ENCODE data around the gene B3GAT1. TPM values are rescaled to one million over a fixed set of nuclear protein-coding genes. Genes with fewer than 3 reads are reported as not detected.
"Not testable (repeated sequence)": the region's sequence is repeated elsewhere in the genome, so short reads cannot be mapped to it uniquely, and the experiment has no call there.

The B3GAT1 gene
- total RNA-seq, 2 experiments from 2014 or later = 0.33 to 0.61 TPM

DNA sequence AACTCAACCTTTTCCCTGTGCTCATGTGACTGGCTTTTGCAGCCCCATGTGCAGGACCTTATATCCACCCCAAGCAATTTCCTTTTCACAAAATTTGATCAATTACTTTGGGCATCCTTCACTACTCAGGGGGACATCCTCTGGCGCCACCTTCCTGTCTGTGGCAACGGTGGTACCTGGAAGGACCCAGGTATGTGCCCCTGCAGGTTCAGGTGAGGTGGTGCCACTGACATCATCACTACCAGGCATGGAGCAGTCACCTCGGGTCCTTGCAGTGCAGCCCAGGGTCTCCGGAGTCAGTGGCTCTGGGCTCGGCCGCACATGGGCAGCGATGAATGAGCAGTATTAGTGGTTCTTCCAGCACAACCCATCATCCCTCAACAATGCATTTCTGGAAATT, 37.7 kb upstream of the B3GAT1 start:
- no peak for DNase-seq
- Mint-ChIP-seq H3K9me3 (ENCODE audit: low read depth) (no peaks in the 10 kb centered on the region), H3K27me3 (no peaks in the 10 kb centered on the region), H3K27ac (no peak overlapping the region), H3K4me3 (no peak overlapping the region), H3K36me3 (no peaks in the 10 kb centered on the region), H3K4me1 (no peaks in the 10 kb centered on the region)
- no peak for ATAC-seq
- CTCF ChIA-PET = no interaction called here

DNA sequence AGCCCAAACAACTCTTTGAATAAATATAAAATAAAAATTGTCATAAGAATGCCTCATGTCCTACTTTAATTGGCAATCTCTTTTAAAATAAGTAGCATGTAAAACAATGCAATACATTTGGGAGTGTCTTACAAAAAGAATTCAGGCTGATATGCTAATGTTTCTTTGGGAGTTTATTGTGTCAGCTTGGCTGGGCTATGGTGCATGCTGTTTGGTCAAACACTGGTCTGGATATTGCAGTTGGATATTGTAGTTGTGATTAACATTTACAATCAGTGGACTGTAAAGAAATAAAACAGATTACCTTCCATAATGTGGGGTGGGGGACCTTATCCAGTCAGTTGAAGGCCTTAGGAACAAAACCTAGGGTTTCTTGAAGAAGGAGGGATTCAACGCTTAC, 37.0 kb upstream of the B3GAT1 start:
- ATAC-seq (no peak), DNase-seq (no peak)
- Mint-ChIP-seq H3K4me3 (no peak overlapping the region), H3K27ac (no peak overlapping the region), H3K36me3 (no peaks in the 10 kb centered on the region), H3K9me3 (ENCODE audit: low read depth) (peaks cover 4% of the 10 kb centered on the region), H3K4me1 (no peaks in the 10 kb centered on the region), H3K27me3 (no peaks in the 10 kb centered on the region)
- CTCF ChIA-PET = no interaction called here

DNA sequence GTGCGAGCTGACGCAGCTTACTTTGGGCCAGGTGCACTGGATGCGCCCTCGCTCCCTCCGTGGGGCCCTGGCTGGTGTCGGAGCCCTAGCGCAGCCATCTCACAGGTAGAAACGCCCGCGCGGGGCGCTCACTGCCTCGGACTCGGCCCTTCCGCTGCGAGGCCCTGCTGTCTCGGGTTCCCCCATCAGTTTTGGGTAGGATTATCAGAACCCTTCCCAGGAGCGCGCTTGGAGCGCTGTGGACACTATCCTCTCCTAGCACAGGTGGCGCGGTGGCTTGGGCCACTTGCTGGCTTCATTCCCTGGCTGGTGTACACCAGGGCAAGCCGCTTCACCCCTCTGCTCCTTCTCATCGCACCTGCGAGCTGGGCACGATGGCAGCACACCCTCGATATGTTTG, 35.7 kb upstream of the B3GAT1 start:
- H3K27ac Mint-ChIP-seq = no peak overlapping the region
- DNase-seq (no peak), ATAC-seq (no peak)
- H3K36me3 Mint-ChIP-seq = no peaks in the 10 kb centered on the region
- CTCF ChIA-PET = no interaction called here
- H3K4me3 Mint-ChIP-seq = no peak overlapping the region
- H3K4me1 Mint-ChIP-seq = no peaks in the 10 kb centered on the region
- H3K27me3 Mint-ChIP-seq = peaks cover under 1% of the 10 kb centered on the region
- peaks cover 5% of the 10 kb centered on the region for H3K9me3 Mint-ChIP-seq (ENCODE audit: low read depth)

DNA sequence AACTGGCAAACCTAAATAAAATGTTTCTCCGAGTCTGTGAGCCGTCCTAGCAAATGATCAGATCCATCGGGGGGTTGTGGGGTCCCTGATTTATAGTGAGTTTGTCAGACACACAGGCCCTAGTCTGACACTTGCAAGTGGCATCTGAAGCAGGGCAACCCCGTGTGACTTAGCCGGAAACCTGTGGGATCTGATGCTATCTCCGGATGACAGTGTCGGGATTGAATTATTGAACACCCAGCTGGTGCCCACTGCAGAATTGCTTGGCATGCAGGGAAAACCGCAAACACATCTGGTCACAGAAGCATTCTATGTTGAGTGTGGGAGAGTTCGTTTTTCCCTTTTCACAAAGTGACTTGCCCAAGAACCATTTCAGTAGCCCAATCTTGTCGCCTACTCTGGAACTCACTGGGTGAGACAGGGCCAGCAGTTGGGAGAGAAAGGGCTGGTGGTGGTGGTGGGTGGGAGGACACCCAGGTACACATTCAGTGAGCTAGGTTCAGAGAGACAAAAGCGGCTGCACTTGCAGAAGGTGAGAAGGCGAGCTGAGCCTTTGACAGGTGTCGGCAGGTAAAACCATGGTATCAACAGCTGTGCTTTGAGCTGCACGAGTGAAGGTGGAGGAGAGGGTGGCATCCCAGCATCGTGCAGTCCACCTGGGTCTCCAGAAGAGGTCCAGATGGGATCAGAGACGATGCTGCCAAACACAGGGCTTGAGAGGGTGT, 33.7 kb upstream of the B3GAT1 start:
- Mint-ChIP-seq H3K27ac (no peak overlapping the region), H3K9me3 (ENCODE audit: low read depth) (peaks cover 5% of the 10 kb centered on the region), H3K27me3 (peaks cover 3% of the 10 kb centered on the region), H3K36me3 (no peaks in the 10 kb centered on the region), H3K4me1 (no peaks in the 10 kb centered on the region), H3K4me3 (no peak overlapping the region)
- no peak for DNase-seq
- no peak for ATAC-seq
- CTCF ChIA-PET = no interaction called here

DNA sequence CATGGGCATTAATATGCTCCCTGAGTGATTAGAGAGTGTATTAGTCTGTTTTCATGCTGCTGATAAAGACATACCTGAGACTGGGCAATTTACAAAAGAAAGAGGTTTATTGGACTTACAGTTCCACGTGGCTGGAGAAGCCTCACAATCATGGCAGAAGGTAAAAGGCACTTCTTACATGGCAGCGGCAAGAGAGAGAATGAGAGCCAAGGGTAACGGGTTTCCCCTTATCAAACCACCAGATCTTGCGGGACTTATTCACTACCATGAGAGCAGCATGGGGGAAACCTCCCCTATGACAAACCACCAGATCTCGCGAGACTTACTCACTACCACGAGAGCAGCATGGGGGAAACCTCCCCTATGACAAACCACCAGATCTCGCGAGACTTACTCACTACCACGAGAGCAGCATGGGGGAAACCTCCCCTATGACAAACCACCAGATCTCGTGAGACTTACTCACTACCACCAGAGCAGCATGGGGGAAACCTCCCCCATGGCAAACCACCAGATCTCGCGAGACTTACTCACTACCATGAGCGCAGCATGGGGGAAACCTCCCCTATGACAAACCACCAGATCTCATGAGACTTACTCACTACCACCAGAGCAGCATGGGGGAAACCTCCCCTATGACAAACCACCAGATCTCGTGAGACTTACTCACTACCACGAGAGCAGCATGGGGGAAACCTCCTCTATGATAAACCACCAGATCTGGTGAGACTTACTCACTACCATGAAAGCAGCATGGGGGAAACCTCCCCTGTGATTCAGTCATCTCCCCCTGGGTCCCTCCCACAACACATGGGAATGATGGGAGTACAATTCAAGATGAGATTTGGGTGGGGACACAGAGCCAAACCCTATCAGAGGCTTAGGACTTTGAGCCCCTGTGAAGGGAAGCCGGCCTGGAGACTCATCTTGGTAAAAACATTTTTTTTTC, 32.4 kb upstream of the B3GAT1 start:
- H3K4me1 Mint-ChIP-seq; H3K4me3 Mint-ChIP-seq; H3K36me3 Mint-ChIP-seq; H3K9me3 Mint-ChIP-seq (ENCODE audit: low read depth); ATAC-seq; H3K27ac Mint-ChIP-seq; DNase-seq; H3K27me3 Mint-ChIP-seq; CTCF ChIA-PET: not testable (repeated sequence)

DNA sequence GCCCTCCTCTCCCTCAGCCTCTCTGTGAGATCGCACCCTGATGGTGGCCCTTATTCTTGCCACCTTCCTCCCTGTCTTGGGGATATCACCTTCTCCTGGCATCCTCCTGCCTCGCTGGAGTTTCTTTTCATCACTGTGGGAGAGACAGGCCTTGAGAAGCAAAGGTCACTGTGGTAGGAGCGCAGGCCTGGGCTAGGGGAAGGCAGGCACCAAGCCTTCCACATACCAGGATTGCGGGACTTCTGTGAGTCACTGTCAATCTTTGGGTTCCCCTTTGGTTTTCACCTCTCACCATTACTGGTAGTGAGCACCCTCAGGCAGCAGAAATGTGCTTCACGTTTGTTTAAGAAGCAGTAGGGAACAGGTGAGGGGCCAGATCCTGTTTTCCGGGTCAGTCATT, 31.2 kb upstream of the B3GAT1 start:
- peaks cover 5% of the 10 kb centered on the region for H3K9me3 Mint-ChIP-seq (ENCODE audit: low read depth)
- CTCF ChIA-PET = no interaction called here
- H3K4me1 Mint-ChIP-seq = no peaks in the 10 kb centered on the region
- H3K36me3 Mint-ChIP-seq = no peaks in the 10 kb centered on the region
- no peak overlapping the region for H3K27ac Mint-ChIP-seq
- H3K4me3 Mint-ChIP-seq = no peak overlapping the region
- ATAC-seq = no peak
- peaks cover 3% of the 10 kb centered on the region for H3K27me3 Mint-ChIP-seq
- no peak for DNase-seq

DNA sequence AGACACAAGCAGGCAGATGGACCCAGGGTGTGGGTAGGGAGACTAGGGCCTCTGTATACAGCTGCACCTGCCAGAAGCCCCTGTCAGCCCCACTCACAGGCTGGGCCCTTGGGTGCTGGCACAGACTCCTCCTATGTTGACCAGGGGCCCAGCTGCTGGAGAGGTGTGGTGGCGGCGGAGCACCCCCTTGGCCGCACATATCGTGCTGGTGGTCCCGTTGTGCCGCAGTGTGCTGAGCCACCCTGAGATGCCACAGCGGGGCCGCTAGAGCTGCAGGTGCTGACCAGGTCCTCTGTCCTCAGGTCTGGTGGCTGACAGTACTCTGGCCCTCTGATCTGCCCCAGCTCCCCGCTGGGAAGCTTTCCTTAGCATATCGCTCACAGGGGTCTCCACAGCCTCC, 30.2 kb upstream of the B3GAT1 start:
- H3K36me3 Mint-ChIP-seq = no peaks in the 10 kb centered on the region
- DNase-seq = no peak
- CTCF ChIA-PET = no interaction called here
- no peak for ATAC-seq
- H3K27me3 Mint-ChIP-seq = peaks cover 3% of the 10 kb centered on the region
- H3K27ac Mint-ChIP-seq = no peak overlapping the region
- no peaks in the 10 kb centered on the region for H3K4me1 Mint-ChIP-seq
- no peak overlapping the region for H3K4me3 Mint-ChIP-seq
- H3K9me3 Mint-ChIP-seq (ENCODE audit: low read depth) = peaks cover 5% of the 10 kb centered on the region

DNA sequence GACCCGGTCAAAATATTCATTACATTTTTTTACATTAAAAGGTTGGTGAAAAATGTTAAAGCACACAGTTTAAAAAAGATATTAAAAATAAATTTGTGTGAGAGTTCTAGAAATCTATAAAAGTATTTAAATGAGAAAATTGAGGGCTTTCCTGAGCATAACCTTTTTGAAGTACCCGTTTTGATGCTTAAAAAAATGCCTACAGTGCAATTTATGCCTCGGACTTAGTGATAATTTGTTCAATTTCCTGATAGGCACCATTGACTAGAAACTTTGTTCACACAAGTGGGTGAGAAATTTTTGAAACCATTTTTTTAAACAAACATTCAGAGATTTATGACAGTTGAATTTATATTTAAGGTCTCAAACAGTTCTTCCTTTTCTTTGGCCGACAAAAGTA, 29.7 kb upstream of the B3GAT1 start:
- DNase-seq (no peak), ATAC-seq (no peak)
- peaks cover 5% of the 10 kb centered on the region for H3K9me3 Mint-ChIP-seq (ENCODE audit: low read depth)
- H3K27me3 Mint-ChIP-seq = peaks cover 3% of the 10 kb centered on the region
- no peaks in the 10 kb centered on the region for H3K4me1 Mint-ChIP-seq
- no peaks in the 10 kb centered on the region for H3K36me3 Mint-ChIP-seq
- no peak overlapping the region for H3K4me3 Mint-ChIP-seq
- no peak overlapping the region for H3K27ac Mint-ChIP-seq
- CTCF ChIA-PET = no interaction called here

DNA sequence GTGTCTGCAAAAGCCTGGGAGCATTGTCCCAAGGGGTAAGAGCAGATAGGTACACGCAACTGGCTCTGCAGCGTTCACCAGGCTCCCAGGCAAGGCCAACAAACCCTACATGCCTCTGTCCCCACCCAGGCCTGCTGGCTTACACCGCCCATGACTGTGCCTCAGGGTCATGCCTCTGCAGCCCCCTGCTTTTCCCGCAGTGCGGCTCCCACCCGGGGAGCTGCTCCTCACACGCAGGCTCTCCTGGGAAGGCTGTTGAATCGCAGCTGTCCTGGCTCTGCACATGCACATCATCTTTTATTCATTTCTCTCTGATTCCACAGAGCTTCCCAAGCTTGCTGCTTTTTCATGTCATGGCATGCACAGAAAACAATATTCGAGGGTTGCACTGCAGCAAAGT, 29.2 kb upstream of the B3GAT1 start:
- H3K36me3 Mint-ChIP-seq = no peaks in the 10 kb centered on the region
- H3K9me3 Mint-ChIP-seq (ENCODE audit: low read depth) = peaks cover 5% of the 10 kb centered on the region
- no peak overlapping the region for H3K4me3 Mint-ChIP-seq
- H3K4me1 Mint-ChIP-seq = no peaks in the 10 kb centered on the region
- DNase-seq (no peak), ATAC-seq (no peak)
- peaks cover 3% of the 10 kb centered on the region for H3K27me3 Mint-ChIP-seq
- no peak overlapping the region for H3K27ac Mint-ChIP-seq
- CTCF ChIA-PET = no interaction called here

DNA sequence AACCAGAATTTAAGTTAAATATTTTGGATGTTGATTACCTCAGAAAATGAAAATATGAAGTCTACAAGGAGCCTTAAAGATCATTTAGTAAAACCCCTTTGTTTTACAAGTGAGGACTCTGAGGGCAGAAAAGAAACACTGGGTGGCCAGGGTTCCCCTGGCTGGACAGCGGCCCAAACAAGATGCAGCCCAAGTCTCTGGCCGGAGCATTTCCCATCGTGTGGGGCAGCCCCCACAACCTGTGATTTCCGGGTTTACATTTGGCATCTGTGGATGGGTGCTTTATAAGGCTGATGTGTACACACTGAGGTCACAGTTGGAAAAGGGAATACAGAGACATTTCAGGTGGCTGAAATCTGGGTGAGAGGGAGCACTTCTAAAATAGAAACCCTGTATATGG, 28.8 kb upstream of the B3GAT1 start:
- CTCF ChIA-PET = no interaction called here
- Mint-ChIP-seq H3K9me3 (ENCODE audit: low read depth) (peaks cover 5% of the 10 kb centered on the region), H3K27me3 (peaks cover 3% of the 10 kb centered on the region), H3K27ac (no peak overlapping the region), H3K4me3 (no peak overlapping the region), H3K36me3 (no peaks in the 10 kb centered on the region), H3K4me1 (no peaks in the 10 kb centered on the region)
- DNase-seq (no peak), ATAC-seq (no peak)

DNA sequence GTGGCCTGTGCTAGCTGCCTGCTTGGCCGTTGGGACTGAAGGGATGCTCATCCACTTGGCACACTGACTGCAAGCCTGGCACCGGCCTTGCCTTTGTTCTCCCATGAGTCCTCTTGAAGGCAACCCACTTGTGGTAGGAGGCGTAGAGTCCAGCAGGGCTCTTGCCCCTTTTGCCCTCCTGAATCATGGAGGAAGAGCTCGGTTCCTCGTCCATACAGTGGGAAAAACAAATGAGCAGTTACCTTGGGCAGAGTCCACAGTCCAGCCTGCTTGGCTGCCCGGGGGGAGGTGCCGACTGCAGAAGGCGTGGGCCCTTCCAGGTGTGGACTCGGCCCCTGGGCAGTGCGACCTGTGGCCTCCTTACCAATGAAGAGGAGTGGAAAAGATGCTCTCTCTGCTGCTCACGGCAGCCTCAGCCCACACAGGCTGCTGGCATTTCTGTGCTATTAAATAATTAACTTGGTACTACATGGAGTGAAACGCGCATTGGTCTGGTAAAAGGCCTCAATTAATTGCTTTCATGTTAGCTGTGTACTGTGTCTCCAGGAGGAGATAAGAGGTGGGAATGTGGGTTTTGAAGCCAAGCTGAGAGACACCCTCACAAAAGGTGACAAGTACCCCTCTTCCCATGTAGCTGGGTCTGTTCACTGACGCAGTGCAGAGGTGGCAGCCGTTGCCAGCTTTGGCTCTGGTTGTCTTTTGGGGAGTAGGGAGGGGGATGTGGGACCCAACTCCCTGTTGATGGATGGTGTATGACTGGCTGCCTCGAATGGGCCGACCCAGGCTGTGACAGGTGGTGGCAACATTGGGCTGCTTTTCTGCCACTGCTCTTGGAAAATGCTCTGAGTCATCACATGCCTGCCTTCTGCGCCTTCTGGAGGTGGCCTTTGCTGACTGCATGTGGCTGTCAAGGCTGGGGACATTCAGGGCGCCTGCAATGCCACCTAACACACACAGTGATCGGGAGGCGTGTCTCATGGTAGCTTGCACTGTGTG, 26.8 kb upstream of the B3GAT1 start:
- H3K9me3 Mint-ChIP-seq (ENCODE audit: low read depth) = no peaks in the 10 kb centered on the region
- H3K4me3 Mint-ChIP-seq = no peak overlapping the region
- no peak overlapping the region for H3K27ac Mint-ChIP-seq
- ATAC-seq (no peak), DNase-seq (no peak)
- peaks cover 3% of the 10 kb centered on the region for H3K27me3 Mint-ChIP-seq
- H3K36me3 Mint-ChIP-seq = no peaks in the 10 kb centered on the region
- H3K4me1 Mint-ChIP-seq = no peaks in the 10 kb centered on the region
- CTCF ChIA-PET = no interaction called here

DNA sequence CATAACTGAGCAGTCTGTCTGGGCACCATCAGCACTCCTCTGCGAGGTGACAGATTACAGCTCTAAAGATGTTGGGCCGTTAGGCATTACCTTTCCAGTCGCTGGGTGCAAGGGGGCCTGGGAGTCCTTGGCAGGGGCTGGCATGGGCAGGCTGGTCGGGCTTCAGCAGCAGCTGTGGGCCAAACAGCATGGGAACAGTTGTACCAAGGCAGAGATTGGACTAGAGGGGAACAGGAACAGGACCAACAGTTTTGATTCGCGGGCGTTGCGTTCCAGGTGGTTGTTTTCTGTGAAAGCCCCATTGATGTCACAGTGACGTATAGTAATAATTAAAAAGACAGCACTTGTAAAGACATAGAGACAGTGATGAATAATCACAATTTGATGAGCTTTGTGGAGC, 25.8 kb upstream of the B3GAT1 start:
- Mint-ChIP-seq H3K27me3 (peaks cover 3% of the 10 kb centered on the region), H3K36me3 (no peaks in the 10 kb centered on the region), H3K4me1 (no peaks in the 10 kb centered on the region), H3K27ac (no peak overlapping the region), H3K9me3 (ENCODE audit: low read depth) (no peaks in the 10 kb centered on the region), H3K4me3 (no peak overlapping the region)
- CTCF ChIA-PET = no interaction called here
- no peak for DNase-seq
- ATAC-seq = no peak

DNA sequence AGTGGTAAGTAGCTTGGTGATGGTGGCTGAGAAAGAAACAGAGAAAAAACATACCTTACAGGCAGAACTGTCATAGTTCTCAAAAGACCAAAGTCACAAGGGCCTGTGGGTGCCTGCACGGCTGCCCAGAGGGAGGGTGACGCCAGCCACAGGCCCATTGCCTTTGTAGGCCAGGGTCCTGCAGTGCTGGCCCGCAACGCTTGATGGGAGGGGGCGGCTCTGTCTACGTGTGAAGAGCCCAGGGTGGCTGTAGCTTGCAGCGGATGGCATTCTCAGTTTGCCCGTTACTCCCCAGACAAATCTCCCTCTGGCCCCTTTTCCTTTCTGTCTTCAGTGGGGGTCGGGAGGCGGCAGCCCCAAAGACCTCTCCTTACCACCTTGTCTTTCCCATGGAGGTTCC, 24.7 kb upstream of the B3GAT1 start:
- no peaks in the 10 kb centered on the region for H3K9me3 Mint-ChIP-seq (ENCODE audit: low read depth)
- no peak overlapping the region for H3K27ac Mint-ChIP-seq
- ATAC-seq = no peak
- no peak for DNase-seq
- H3K4me3 Mint-ChIP-seq = no peak overlapping the region
- peaks cover 3% of the 10 kb centered on the region for H3K27me3 Mint-ChIP-seq
- CTCF ChIA-PET = no interaction called here
- H3K36me3 Mint-ChIP-seq = no peaks in the 10 kb centered on the region
- H3K4me1 Mint-ChIP-seq = no peaks in the 10 kb centered on the region

Data from activated CD8-positive, alpha-beta memory T cell treated with anti-CD3 and anti-CD28 coated beads, Interleukin-2, amount 10 ng/mL, durations not matched to agents 7 days and 5 days (primary cell).